ENCODE measurements around the gene SERPINE1.
"Not testable (repeated sequence)": the region's sequence is repeated elsewhere in the genome, so short reads cannot be mapped to it uniquely, and the experiment has no call there.

GRCh38 chr7:101103701-101104100 lies 23.2 kb upstream of the SERPINE1 start:
- not testable (repeated sequence) for TF ChIP-seq CTCF (conservative IDR thresholded peaks at IDR 0.05 in 1 of 2, IDR thresholded peaks at IDR 0.05 in 1 of 2; ENCODE audit: extremely low read depth in 1 of 2, insufficient read depth in 1 of 2, low read depth in 1 of 2, low read length in 2 of 2); EZH2 (IDR thresholded peaks at IDR 0.05; ENCODE audit: borderline replicate concordance, low read length)
